Measurements from ENCODE around the gene SLCO3A1. TPM values are rescaled to one million over a fixed set of nuclear protein-coding genes. Genes with fewer than 3 reads are reported as not detected.

SLCO3A1 gene
- total and polyA plus RNA-seq, 2 donors (not counting 1 experiment from before 2014, with no cell fraction given): 8.1 to 16.8 TPM

GRCh38 chr15:92100751-92101150 lies 247.2 kb downstream of the SLCO3A1 start:
- Histone ChIP-seq H3K79me2 (ENCODE audit: control insufficient read depth, insufficient read depth, low read length) (no peaks in the 10 kb centered on the region), H3K4me1 (ENCODE audit: control insufficient read depth, extremely low read depth, insufficient read depth, low read length) (no peaks in the 10 kb centered on the region), H3K27me3 (ENCODE audit: control insufficient read depth, insufficient read depth, low read length) (no peaks in the 10 kb centered on the region), H3K4me3 (replicated peaks in 1 of 4; ENCODE audit: control extremely low read depth in 1 of 4, insufficient read depth in 1 of 4, low read depth in 3 of 4, low read length in 4 of 4) (no peak overlapping the region), H3K36me3 (ENCODE audit: control insufficient read depth, insufficient read depth, low read length) (no peaks in the 10 kb centered on the region), H2AFZ (ENCODE audit: low read length) (no peak overlapping the region), H3K9ac (ENCODE audit: insufficient read depth, low read length) (no peak overlapping the region), H4K20me1 (ENCODE audit: control insufficient read depth, extremely low read depth, insufficient read depth, low read length) (no peaks in the 10 kb centered on the region), H3K27ac (ENCODE audit: insufficient read depth, low read length) (no peak overlapping the region), H3K9me3 (ENCODE audit: control insufficient read depth, insufficient read depth, low read depth, low read length) (no peaks in the 10 kb centered on the region), H3K4me2 (ENCODE audit: extremely low read depth, insufficient read depth, low read length) (no peak overlapping the region)
- DNase-seq (ENCODE audit: low read depth in 2 of 2): no peak
- no peak for TF ChIP-seq CTCF (conservative IDR thresholded peaks at IDR 0.05 in 1 of 2, IDR thresholded peaks at IDR 0.05 in 1 of 2; ENCODE audit: low read depth in 1 of 2, low read length in 2 of 2)
- no peak for TF ChIP-seq EZH2 (IDR thresholded peaks at IDR 0.05; ENCODE audit: low read length, missing control alignments)

DNA sequence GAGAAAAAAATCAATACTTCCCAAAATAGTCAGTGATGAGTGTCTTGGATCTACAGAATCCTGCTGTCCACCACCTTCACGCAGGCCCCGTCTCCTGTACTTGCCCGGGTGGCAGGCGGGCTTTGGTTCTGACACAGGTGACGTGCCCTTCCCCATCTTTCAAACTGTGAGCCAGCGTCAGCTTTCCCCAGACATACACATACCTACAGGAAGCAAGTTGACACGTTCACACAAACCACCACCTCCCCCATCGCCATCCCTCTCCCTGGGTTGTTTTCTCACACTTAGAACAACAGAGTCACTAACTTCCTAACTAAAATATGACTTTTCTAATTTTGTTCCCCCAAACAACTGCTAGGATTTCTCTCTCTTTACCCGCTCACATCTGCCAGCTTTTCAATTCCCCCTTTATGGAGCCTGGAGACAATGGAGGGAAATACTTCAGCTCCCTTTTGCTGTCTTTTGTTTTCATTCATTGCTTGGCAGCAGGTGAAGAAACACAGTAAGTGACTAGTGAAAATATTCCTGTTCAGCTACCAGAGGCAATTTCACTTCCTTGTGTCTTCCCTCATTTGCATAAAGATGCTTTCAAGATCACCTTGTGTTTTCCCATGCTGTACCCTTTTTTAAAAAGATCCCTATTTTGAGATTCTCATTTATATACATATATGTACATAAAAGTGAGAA lies 248.3 kb downstream of the SLCO3A1 start:
- no peaks in the 10 kb centered on the region for H3K36me3 ChIP-seq (ENCODE audit: control insufficient read depth, insufficient read depth, low read length)
- H4K20me1 ChIP-seq (ENCODE audit: control insufficient read depth, extremely low read depth, insufficient read depth, low read length): no peaks in the 10 kb centered on the region
- H3K27me3 ChIP-seq (ENCODE audit: control insufficient read depth, insufficient read depth, low read length): no peaks in the 10 kb centered on the region
- no peak overlapping the region for H3K4me2 ChIP-seq (ENCODE audit: extremely low read depth, insufficient read depth, low read length)
- DNase-seq (ENCODE audit: low read depth in 2 of 2): no peak
- H3K9me3 ChIP-seq (ENCODE audit: control insufficient read depth, insufficient read depth, low read depth, low read length): no peaks in the 10 kb centered on the region
- no peak overlapping the region for H2AFZ ChIP-seq (ENCODE audit: low read length)
- no peak for TF ChIP-seq CTCF (conservative IDR thresholded peaks at IDR 0.05 in 1 of 2, IDR thresholded peaks at IDR 0.05 in 1 of 2; ENCODE audit: low read depth in 1 of 2, low read length in 2 of 2)
- TF ChIP-seq EZH2 (IDR thresholded peaks at IDR 0.05; ENCODE audit: low read length, missing control alignments): no peak
- H3K9ac ChIP-seq (ENCODE audit: insufficient read depth, low read length): no peak overlapping the region
- H3K4me1 ChIP-seq (ENCODE audit: control insufficient read depth, extremely low read depth, insufficient read depth, low read length): no peaks in the 10 kb centered on the region
- H3K79me2 ChIP-seq (ENCODE audit: control insufficient read depth, insufficient read depth, low read length): no peaks in the 10 kb centered on the region
- no peak overlapping the region for H3K4me3 ChIP-seq (replicated peaks in 1 of 4; ENCODE audit: control extremely low read depth in 1 of 4, insufficient read depth in 1 of 4, low read depth in 3 of 4, low read length in 4 of 4)
- no peak overlapping the region for H3K27ac ChIP-seq (ENCODE audit: insufficient read depth, low read length)

- no peak overlapping the region for H3K4me3 ChIP-seq (replicated peaks in 1 of 4; ENCODE audit: control extremely low read depth in 1 of 4, insufficient read depth in 1 of 4, low read depth in 3 of 4, low read length in 4 of 4)
- no peaks in the 10 kb centered on the region for H3K36me3 ChIP-seq (ENCODE audit: control insufficient read depth, insufficient read depth, low read length)
- no peaks in the 10 kb centered on the region for H3K79me2 ChIP-seq (ENCODE audit: control insufficient read depth, insufficient read depth, low read length)
- DNase-seq (ENCODE audit: low read depth in 2 of 2): no peak
- no peak overlapping the region for H2AFZ ChIP-seq (ENCODE audit: low read length)
- TF ChIP-seq EZH2 (IDR thresholded peaks at IDR 0.05; ENCODE audit: low read length, missing control alignments): no peak
- H3K27me3 ChIP-seq (ENCODE audit: control insufficient read depth, insufficient read depth, low read length): no peaks in the 10 kb centered on the region
- H3K4me2 ChIP-seq (ENCODE audit: extremely low read depth, insufficient read depth, low read length): no peak overlapping the region
- H3K9me3 ChIP-seq (ENCODE audit: control insufficient read depth, insufficient read depth, low read depth, low read length): no peaks in the 10 kb centered on the region
- H3K4me1 ChIP-seq (ENCODE audit: control insufficient read depth, extremely low read depth, insufficient read depth, low read length): no peaks in the 10 kb centered on the region
- no peak overlapping the region for H3K27ac ChIP-seq (ENCODE audit: insufficient read depth, low read length)
- no peak overlapping the region for H3K9ac ChIP-seq (ENCODE audit: insufficient read depth, low read length)
- no peaks in the 10 kb centered on the region for H4K20me1 ChIP-seq (ENCODE audit: control insufficient read depth, extremely low read depth, insufficient read depth, low read length)
These were observed 248.9 kb downstream of the SLCO3A1 start for GRCh38 chr15:92102395-92102755.
